ENCODE data around the gene ROBO1.
"Not testable (repeated sequence)": the region's sequence is repeated elsewhere in the genome, so short reads cannot be mapped to it uniquely, and the experiment has no call there.

Gene ROBO1

DNA sequence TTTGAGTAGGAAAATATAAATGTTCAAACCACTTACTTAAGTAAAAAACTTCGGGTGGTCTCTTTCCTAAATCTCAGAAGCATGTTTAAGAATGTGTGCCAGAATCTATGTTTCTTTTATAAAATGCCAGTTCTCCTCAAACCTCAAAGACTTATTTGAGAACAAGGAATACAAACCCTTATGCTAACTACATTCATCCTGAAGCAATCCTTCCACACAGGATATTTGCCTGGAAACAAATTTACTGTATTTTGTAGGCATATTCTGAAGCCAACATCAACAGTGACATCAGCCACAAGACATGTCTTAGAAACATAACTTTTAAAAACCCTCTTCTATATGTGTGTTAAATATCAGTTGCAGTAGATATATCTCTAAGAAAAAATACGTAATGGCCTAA lies 1077.0 kb downstream of the ROBO1 start:
- DNase-seq (ENCODE audit: low read depth): no peak

DNA sequence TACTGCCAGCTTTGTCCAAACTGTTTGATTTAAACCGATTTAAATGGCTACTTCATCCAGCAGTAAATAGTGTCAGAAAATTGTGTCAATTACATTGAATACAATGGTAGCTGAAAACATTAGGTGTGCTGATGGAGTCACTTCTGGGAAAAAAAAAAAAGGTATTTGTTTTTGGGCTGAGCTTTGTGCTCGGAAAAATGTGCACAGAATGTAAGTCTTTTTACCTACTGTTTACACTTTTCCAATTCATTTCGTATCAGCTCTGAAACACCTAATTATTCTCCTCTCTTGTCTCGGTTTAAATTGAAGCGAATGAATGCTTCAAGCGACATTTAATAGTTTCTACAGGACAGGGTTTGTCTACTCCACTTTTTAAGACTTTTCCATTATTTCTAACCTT lies 1078.4 kb downstream of the ROBO1 start:
- no peak for DNase-seq (ENCODE audit: low read depth)

DNA sequence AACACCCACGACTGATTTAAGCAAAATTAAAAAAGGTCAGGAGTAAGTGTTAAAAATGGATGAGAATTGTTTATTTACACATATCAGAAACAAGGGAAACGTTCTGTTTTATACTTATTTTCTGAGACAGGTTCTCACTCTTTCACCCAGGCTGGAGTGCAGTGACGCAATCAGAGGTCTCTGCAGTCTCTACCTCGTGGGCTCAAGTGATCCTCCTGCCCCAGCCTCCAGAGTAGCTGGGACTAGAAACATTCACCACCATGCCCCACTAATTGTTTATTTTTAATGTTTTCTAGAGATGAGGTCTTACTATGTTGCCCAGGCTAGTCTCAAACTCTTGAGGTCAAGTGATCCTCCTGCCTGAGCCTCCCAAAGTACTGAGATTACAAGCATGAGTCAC lies 1080.3 kb downstream of the ROBO1 start:
- DNase-seq (ENCODE audit: low read depth): no peak

DNA sequence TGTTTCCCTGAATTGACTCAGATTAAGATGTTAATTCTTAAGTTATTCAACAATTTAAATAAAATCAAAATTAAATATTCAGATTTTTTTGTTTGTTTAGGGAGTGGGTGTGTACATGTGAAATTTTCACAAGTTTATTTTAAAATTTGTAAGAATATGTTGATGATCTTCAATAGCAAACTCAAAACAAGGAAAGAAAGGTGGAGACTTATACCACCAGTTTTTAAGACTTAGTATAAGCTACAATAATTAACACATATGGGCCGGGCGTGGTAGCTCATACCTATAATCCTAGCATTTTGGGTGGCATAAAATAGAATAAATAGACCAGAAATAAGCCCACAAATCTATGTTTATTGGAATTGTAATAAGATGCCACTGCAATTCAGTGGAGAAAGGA lies 1084.5 kb downstream of the ROBO1 start:
- no peak for DNase-seq (ENCODE audit: low read depth)

DNA sequence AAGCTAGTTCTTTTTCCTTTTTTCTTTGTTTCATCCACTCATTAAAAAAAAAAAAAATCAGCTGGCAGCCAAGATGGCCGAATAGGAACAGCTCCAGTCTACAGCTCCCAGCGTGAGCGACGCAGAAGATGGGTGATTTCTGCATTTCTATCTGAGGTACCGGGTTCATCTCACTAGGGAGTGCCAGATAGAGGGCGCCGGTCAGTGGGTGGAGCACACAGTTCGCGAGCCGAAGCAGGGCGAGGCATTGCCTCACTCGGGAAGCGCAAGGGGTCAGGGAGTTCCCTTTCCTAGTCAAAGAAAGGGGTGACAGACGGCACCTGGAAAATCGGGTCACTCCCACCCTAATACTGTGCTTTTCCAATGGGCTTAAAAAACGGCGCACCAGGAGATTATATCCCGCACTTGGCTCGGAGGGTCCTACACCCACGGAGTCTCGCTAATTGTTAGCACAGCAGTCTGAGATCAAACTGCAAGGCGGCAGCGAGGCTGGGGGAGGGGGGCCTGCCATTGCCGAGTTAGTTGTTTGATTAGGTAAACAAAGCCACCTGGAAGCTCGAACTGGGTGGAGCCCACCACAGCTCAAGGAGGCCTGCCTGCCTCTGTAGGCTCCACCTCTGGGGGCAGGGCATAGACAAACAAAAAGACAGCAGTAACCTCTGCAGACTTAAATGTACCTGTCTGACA lies 1092.5 kb downstream of the ROBO1 start:
- DNase-seq (ENCODE audit: low read depth): not testable (repeated sequence)

DNA sequence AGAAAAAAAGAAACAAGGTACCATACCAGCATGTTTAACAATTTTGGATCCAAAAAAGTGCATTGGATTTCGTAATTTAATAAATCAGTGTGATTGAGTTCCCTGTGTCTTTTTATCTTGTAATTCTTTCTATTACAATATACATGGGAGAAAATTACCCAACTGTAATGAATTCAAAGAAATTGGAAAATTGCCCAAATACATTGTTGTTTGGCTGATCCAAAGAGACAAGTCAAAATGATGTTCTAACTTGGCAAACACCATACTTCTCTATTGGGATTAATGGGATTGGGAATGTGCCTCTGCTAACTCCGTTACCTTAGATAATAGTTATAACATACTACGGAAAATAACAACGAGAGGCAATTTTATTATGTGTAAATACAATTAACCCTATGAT lies 1097.1 kb downstream of the ROBO1 start:
- no peak for DNase-seq (ENCODE audit: low read depth)

DNA sequence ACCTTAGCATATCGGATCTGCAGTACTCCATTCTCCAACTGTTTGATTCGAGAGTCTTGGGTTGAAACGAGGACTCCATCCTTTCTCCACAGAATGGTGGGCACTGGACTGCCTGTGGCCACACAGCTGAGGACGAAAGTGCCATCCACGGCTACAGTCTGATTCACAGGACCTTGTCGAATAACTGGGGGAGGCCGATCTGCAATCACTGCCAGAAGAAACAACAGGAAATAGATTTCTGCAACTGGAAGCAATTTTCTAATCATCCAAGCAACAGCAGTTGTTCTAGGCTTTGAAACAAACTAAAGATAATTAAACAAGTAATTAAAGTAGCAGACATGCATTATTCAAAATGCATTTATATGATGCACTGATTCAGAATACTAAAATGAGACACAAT lies 1097.7 kb downstream of the ROBO1 start:
- no peak for DNase-seq (ENCODE audit: low read depth)

DNA sequence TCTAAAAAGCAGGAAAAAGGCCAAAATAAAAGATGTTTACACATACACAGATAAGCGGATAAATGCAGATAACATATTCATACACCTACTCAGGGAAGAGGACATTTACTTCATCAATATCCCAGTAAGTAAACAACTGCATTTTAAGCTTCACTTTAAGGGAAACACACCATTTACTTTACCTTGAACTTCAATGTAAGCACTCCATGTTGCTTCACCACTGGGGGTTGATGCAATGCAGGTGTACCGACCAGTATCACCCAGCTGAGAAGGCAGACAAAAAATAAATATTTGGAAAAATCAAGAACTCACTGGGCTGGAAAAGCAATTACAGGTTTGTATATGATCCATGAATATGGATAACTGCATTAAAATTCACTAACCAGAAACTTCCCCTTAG lies 1099.5 kb downstream of the ROBO1 start:
- no peak for DNase-seq (ENCODE audit: low read depth)

DNA sequence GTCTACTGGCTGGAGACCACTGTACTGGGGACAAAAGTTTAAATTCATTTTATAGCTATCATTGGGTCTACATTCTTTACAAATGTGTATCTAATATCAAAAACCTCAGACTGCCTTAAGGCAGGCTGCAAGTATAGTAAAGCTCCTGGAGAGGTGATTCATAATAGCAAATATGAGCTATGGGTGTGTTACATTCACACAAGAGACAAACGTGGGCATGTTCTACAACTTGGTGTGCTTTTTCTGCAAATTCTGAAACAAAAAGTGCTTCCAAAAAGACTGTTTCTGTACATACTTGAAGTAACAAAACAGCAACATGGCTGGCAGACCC lies 1101.4 kb downstream of the ROBO1 start:
- DNase-seq (ENCODE audit: low read depth): no peak

DNA sequence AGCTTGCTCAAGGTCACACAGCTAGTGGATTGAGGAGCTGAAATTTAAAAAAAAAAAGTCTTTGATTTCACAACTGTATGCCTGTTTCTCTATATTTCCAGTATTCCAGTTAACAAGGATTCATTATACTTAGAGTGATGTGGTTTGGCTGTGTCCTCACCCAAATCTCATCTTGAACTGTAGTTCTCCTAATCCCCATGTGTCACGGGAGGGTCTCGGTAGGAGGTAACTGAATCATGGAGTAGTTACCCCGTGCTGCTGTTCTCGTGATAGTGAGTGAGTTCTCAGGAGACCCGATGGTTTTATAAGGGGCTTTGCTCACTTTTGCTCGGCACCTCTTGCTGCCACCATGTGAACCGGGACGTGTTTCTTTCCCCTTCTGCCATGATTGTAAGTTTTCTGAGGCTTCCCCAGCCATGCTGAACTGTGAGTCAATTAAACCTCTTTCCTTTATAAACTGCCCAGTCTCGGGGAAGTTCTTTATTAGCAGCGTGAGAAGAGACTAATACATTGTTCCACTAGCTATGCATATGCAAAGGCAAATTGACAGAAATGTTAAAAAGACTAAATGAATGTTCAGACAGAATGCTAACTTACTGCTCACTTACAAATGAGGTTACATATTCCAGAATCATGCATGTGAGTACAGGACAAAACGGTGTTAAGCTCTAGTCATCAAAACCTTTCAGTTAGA lies 1101.9 kb downstream of the ROBO1 start:
- DNase-seq (ENCODE audit: low read depth): no peak

DNA sequence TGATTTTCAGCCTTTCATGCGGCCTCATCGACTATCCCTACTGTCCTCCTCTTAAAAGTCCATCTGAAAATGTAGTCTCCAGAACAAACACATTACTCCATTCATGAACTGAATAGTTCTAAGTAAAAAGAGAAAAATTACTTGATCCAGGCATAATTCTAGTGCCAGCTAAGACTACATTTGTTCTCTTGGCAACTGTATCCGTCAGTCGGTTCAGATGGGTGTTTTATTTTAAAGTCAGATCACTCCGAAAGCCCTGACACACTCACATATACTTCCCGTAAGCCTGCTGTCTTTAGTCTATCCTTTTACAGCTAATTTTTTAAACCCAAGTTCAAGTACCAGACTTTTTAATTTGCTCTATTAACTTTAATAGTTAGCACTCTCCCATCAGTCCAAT lies 1102.7 kb downstream of the ROBO1 start:
- no peak for DNase-seq (ENCODE audit: low read depth)

DNA sequence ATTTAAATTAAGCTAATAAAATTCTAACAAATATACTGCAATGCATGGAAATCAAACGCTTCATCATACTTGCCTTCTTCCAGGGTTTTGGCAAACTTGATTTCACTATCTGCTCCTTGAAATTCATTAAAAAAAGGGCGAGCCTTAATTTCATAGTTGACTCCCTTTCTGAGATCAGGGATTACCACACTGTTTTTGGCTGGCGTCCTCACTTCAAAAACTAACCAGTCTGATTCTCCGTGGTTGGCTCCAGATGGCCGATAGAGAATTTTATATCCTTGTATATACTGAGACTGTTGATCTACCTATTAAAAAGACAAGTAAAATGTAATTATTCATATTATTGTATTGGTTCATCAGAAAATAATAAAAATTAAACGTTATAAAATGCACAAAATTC lies 1106.8 kb downstream of the ROBO1 start:
- no peak for DNase-seq (ENCODE audit: low read depth)

DNA sequence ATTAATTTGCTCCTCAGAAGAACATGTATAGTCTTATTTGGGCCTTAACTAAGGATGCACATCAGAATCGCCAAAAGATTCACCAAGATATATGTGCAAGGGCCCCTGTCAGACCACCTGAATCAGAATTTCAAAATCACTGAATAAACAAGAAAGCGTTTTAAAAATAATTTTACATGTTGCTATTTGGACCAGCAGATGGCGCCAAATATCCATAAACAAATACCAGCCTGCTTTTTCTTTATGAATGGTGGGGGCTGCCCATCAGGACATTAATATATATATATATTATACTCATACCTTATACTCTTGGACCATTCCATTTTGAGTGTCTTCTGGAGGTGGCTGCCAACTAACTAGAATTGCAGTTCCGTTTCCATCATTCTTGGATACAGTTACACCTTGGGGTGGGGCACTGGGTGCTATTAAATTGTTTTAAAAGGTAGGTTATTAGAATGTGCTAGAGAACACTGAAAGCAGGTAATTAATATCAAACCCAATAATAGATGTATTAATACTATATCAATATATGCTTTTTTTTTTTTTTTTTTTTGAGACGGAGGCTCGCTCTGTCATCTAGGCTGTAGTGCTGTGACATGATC lies 1108.3 kb downstream of the ROBO1 start:
- DNase-seq (ENCODE audit: low read depth): no peak

DNA sequence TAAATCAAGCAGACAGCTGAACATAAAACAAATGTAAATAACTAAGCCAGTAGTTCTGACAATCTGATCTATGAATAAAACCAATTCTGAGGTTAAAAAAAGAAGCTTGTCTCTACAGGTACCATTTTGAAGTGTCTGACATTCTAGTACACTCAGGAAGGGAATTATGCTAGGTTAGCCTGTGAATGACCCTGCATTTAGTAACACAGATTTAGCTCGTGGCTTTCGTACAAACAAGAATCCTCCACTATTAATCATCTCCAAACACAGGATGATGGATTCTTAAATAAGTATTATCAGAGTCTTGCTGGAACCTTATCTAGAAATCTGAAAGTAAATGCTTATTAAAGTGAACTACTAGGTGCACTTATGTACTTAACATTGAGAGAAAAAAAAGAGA lies 1120.1 kb downstream of the ROBO1 start:
- no peak for DNase-seq (ENCODE audit: low read depth)

DNA sequence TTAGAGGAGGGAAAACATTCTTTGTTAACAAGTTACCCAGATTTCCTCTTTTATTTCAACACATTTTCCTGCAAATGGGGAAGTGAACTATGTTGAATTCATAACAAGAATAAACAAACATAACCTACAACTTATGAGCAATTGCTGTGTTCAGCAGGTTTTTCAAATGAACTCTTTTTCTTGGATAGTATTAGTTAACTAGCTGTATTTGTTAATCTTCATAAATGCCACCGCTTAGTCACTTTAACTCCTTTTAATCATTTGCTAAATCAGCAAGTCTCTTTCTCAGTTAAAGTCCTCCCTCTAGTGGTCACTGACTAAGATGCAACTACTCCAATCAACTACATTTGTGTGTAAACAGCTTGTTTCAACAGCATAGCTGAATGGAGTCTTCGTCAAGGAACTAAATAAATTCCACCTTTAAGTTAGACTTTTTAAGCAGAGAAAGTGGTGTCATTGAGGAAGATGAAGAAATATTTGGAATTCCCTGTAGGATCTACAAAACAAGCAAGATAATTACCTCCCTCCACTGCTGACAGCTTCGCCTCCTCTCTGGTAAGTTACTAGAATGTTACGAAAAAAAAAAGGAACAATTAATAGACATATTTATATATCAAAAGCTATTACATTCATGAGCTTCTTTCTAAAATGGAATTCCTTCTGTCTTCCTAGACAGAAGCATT lies 1122.0 kb downstream of the ROBO1 start:
- DNase-seq (ENCODE audit: low read depth): no peak

DNA sequence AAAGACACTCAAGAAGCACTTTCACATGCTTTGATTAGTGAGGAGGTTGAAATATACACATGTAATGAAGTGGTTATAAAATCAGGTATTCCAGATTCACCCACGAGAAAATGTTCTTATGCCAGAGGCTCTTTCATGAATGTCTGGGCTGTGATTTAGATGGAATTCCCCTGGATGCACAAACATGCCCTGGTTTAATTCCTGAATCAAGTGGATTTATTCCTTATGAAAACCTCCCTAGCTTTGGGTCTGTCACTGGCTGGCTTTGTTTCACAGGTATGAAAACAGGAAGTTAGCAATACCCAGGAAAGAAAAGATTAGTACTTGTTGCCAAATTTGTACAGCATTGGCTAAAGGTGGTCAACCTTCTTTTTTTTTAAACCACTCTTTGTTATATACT lies 1123.0 kb downstream of the ROBO1 start:
- DNase-seq (ENCODE audit: low read depth): no peak

DNA sequence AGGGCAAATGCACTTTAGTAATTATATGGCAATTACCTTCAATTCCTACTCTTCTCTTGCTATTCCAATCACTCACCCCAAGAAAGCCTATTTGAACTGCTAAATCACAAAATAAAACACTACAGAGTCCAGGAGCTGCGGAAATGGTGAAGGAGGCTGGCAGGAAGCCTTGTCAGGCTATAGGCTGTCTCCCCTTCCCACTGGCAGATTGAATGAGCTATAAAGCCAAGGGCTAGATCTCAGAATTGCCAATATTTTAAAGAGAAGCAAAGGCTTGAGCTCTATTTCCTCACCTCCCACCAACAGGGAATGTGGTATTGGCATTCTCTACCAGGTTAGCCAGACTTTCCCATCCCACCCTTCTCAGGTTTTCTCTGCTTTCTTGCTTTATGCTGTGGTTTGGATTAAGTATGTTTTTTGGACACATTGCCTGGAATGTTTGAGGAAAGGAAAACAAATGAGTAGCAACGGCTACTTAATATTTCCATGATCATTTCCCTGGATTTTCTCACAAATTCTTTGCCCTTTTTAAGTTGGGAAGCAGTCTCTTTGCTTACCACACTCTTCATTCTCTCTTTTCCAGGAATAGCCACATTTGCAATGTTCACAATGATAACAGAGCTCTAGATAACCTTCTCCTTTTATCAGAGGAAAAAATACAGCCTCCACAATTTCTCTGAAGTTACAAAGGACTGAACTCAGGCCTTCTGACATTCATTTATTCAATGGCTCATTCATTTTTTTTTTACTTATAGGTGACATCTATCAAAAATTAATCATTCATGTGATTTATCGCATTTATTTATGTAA lies 1125.4 kb downstream of the ROBO1 start:
- DNase-seq (ENCODE audit: low read depth): no peak

DNA sequence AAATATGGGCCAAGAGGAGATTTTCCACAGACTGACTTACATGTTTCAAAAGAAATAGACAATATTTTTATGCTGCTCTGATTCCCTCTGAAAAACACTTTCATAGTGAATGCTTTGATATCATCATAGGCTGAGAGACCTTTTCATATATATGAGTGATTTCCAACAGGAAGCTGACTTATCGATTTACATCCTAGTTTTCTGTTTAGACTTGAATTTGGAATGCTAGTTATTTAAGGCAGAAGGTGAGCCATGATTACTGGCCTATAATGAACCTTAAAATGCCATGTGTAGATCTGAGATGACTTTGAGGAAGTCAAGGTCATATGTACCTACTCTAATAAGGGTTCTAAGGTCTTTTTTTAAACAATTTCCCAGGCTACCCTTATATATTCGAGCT lies 1126.1 kb downstream of the ROBO1 start:
- DNase-seq (ENCODE audit: low read depth): no peak

DNA sequence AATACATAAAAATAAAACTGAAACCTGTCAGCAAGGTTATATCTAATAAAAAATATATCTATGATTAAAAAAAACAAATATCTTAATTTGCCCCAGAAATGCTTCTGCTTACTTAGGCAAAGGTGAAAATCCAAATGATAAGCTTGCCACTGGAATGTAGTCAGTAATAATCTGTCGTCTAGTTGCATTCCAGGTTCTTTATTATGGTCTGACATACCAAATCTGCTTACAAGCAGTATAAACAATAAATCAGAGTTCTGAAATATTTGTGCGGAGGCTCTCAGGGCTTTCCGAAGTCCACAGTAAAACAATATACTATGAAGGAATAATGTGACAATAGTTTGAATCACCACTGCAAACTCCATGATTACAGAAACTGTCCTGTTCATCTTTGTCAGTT lies 1133.5 kb downstream of the ROBO1 start:
- no peak for DNase-seq (ENCODE audit: low read depth)

DNA sequence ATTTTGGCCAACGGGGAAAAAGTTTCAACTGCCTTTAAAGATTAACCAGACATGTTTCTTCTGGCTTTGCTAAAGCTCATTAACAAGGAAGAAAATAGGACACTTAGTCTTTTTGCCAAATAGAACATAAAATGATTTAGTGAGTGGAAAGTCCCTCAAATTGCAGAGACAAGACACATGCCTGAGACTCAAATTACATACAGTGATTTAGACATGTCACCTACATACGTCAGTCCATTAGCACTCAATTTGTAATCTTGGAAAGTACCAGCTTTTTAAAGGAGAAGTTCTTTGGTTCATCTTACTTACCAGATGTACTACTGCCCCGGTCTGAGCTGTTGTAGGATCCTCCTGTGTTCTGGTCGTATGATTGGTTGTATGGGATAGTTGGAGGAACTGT lies 1134.2 kb downstream of the ROBO1 start:
- DNase-seq (ENCODE audit: low read depth): no peak

DNA sequence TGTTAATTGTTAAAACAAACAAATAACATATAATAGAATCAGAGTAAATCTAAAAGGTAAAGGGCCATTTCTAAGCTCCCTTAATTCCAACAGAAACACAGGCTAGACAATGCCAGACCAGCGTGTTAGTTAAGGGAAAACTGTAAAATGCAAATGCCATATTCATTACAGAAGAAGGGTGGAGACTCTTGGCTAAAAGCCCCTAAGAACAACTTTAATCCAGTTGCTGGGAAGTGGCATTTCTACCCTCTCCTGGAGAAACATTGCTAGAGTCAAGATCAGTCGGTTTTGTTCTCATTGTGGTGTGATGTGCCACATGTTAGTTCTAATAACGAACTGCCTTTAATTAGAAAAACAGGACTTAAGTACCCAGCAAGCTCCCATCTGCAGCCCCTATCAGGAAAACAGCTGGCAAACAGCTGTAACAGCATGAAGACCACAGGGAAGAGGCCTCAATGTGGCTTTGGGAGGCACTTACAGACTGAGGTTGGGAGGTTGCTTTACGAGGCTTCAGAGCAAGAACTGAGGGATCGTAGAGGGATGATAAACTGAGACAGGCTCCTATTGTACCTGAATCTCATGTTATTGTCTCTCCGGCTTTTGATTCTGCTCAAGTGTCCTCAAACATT lies 1134.8 kb downstream of the ROBO1 start:
- DNase-seq (ENCODE audit: low read depth): no peak

DNA sequence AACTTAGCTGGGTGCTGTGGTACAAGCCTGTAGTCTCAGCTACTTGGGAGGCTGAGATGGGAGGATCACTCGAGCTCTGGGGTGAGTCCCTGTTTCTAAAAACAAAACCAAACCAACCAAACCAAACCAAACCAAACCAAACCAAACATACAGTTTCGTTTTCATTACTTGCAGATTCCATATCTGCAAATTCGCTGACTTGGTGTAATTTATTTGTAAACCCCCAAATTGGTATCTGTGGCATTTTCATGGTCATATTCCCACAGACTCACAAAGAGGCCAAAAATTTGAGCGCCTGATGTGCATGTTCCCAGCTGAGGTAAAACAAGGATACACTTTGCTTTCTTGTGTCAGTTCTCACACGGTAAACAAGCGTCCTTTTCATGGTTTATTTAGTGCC lies 1138.3 kb downstream of the ROBO1 start:
- no peak for DNase-seq (ENCODE audit: low read depth)
